ENCODE results near the gene APBB1IP. TPM values are rescaled to one million over a fixed set of nuclear protein-coding genes. Genes with fewer than 3 reads are reported as not detected.

The APBB1IP gene
- total RNA-seq, 1 experiment from 2014 or later = not detected

GRCh38 chr10:26520575-26520974, 82.4 kb downstream of the APBB1IP start:
- peaks cover 0 to 10% (median 0%) of the 10 kb centered on the region in 3 experiments; a peak in 3 of 7 replicates for H3K36me3 Mint-ChIP-seq (ENCODE audit: insufficient read depth in 1 of 3, low read depth in 3 of 3)
- H3K4me1 Mint-ChIP-seq = peaks cover 18 to 30% of the 10 kb centered on the region in 2 experiments
- no peaks in the 10 kb centered on the region for H3K23me2 ChIP-seq (ENCODE audit: insufficient read length, low read depth, low read length, poor library complexity, severe bottlenecking)
- H3K79me1 ChIP-seq (ENCODE audit: insufficient read depth, low read depth, low read length, poor library complexity, severe bottlenecking) = no peaks in the 10 kb centered on the region
- H3K9me3 ChIP-seq (ENCODE audit: control insufficient read depth, low read depth, low read length) = no peaks in the 10 kb centered on the region
- H3K79me2 ChIP-seq (ENCODE audit: insufficient read depth, low read length) = no peaks in the 10 kb centered on the region
- H2BK5ac ChIP-seq (ENCODE audit: insufficient read length, low read length) = no peak overlapping the region
- no peak overlapping the region for H3T11ph ChIP-seq (ENCODE audit: low read length)
- no peak overlapping the region for H4K91ac ChIP-seq (ENCODE audit: insufficient read length, low read depth, low read length)
- H4K5ac ChIP-seq (ENCODE audit: insufficient read length, low read depth, low read length) = no peak overlapping the region
- no peak overlapping the region for H2AFZ ChIP-seq (ENCODE audit: low read length)
- H4K20me1 ChIP-seq (ENCODE audit: control insufficient read depth, insufficient read depth, insufficient read length) = no peaks in the 10 kb centered on the region
- H3K27me3 Mint-ChIP-seq (ENCODE audit: low read depth) = no peaks in the 10 kb centered on the region
- no peaks in the 10 kb centered on the region; the same call in 1 of the 2 replicates for H3K4me1 ChIP-seq (ENCODE audit: insufficient read depth, low read length)
- no peak overlapping the region for H2BK12ac ChIP-seq (ENCODE audit: insufficient read length, low read depth, low read length)
- no peak overlapping the region for H4K8ac ChIP-seq (replicated peaks; ENCODE audit: insufficient read length, low read depth, low read length)
- no peak overlapping the region for H2BK120ac ChIP-seq (ENCODE audit: low read depth, low read length, poor library complexity, severe bottlenecking)
- H2AK5ac ChIP-seq (ENCODE audit: insufficient read length, low read length) = no peak overlapping the region
- no peak overlapping the region for H3K4ac ChIP-seq (ENCODE audit: low read depth, low read length)
- no peaks in the 10 kb centered on the region for H3K27me3 ChIP-seq (ENCODE audit: insufficient read depth, low read length)
- peaks cover 5 to 8% of the 10 kb centered on the region in 2 experiments; a peak in 4 of 5 replicates for H3K9me3 Mint-ChIP-seq
- no peak overlapping the region for H3K4me3 Mint-ChIP-seq
- no peak overlapping the region for H3K23ac ChIP-seq (ENCODE audit: insufficient read length, low read depth, low read length)
- TF ChIP-seq CTCF (conservative IDR thresholded peaks at IDR 0.05) = no peak
- H2BK15ac ChIP-seq (ENCODE audit: low read depth, low read length) = no peak overlapping the region
- no CpG with 5 or more reads among the region's 1 CpG for WGBS (ENCODE audit: extremely low coverage, insufficient read length, low lambda C conversion rate)
- H3K27ac ChIP-seq (ENCODE audit: insufficient read length, low read depth, low read length) = no peak overlapping the region
- H3K18ac ChIP-seq (ENCODE audit: insufficient read length, low read depth, low read length) = no peak overlapping the region
- no peak overlapping the region for H3K14ac ChIP-seq (ENCODE audit: insufficient read depth, low read length)
- no peak overlapping the region for H2BK20ac ChIP-seq (ENCODE audit: low read depth, low read length, poor library complexity, severe bottlenecking)
- no peak overlapping the region for H3K27ac Mint-ChIP-seq
- H3K4me2 ChIP-seq (ENCODE audit: insufficient read depth, insufficient read length, low read length) = no peak overlapping the region
- no peak overlapping the region for H3K9ac ChIP-seq (ENCODE audit: extremely low read depth, insufficient read length, low read length)
- no peak for DNase-seq
- no peak overlapping the region for H3K56ac ChIP-seq (ENCODE audit: insufficient read length, low read depth, low read length)

All from H9 (cell line).